OCI-LY1 (cell line): ENCODE measurements around the gene HPSE2.

Experiments used
- H2AFZ ChIP-seq: fragments of 200-600 bp; sonication (generic), shearing (Covaris generic); 2 replicates; pipeline ENCODE4 v1.6.0; 2014; ENCODE audit warnings: antibody characterized with exemption, mild to moderate bottlenecking, low read length
- H3F3A ChIP-seq: fragments of 200-600 bp; sonication (generic), shearing (Covaris generic); 2 replicates; pipeline ENCODE4 v1.6.0; 2014; ENCODE audit warnings: mild to moderate bottlenecking, antibody characterized with exemption, low read length, moderate library complexity; ENCODE audit not compliant: insufficient read depth
- H3K27ac ChIP-seq: fragments of 200-600 bp; sonication (generic); 2 replicates; pipeline ENCODE4 v1.5.1; 2014; ENCODE audit warnings: low read length, mixed run types, mild to moderate bottlenecking, low read depth; ENCODE audit not compliant: poor library complexity, severe bottlenecking
- H3K27me3 ChIP-seq: fragments of 200-600 bp; sonication (generic); 2 replicates; pipeline ENCODE4 v1.6.0; 2014; ENCODE audit warnings: antibody characterized with exemption, mild to moderate bottlenecking, low read length, moderate library complexity; ENCODE audit not compliant: insufficient read depth
- H3K36me3 ChIP-seq: fragments of 200-600 bp; sonication (generic); 2 replicates; pipeline ENCODE4 v1.6.1; 2014; ENCODE audit warnings: mild to moderate bottlenecking, antibody characterized with exemption, low read length, moderate library complexity, mixed read lengths; ENCODE audit not compliant: insufficient read depth
- H3K4me1 ChIP-seq: fragments of 200-600 bp; sonication (generic); 2 replicates; pipeline ENCODE4 v1.5.1; 2014; ENCODE audit warnings: mild to moderate bottlenecking, low read length, moderate library complexity; ENCODE audit not compliant: insufficient read depth, severe bottlenecking
- H3K4me2 ChIP-seq: fragments of 200-600 bp; sonication (generic), shearing (Covaris generic); 2 replicates; pipeline ENCODE4 v1.6.1; 2014; ENCODE audit warnings: low read length
- H3K4me3 ChIP-seq: fragments of 200-600 bp; sonication (generic); 2 replicates; pipeline ENCODE4 v1.5.1; 2014; ENCODE audit warnings: low read length, low read depth, mild to moderate bottlenecking, mixed read lengths; ENCODE audit not compliant: poor library complexity, severe bottlenecking
- H3K79me2 ChIP-seq: fragments of 200-600 bp; shearing (Covaris generic); 2 replicates; pipeline ENCODE4 v1.6.1; 2016; ENCODE audit warnings: mixed run types, low read length, mixed read lengths; ENCODE audit not compliant: insufficient read depth
- H3K9ac ChIP-seq: fragments of 200-600 bp; sonication (generic), shearing (Covaris generic); 2 replicates; pipeline ENCODE4 v1.6.1; 2014; ENCODE audit warnings: mild to moderate bottlenecking, low read length, mixed read lengths
- H3K9me2 ChIP-seq: fragments of 200-600 bp; sonication (generic), shearing (Covaris generic); 2 replicates; pipeline ENCODE4 v1.6.1; 2014; ENCODE audit warnings: low read depth, mild to moderate bottlenecking, low read length, mixed read lengths
- H3K9me3 ChIP-seq: fragments of 200-600 bp; shearing (Covaris generic); 2 replicates; pipeline ENCODE4 v1.6.1; 2014; ENCODE audit warnings: low read length, mixed read lengths
- H4K20me1 ChIP-seq: fragments of 200-600 bp; sonication (generic), shearing (Covaris generic); 2 replicates; pipeline ENCODE4 v1.6.0; 2016; ENCODE audit warnings: mild to moderate bottlenecking, low read length; ENCODE audit not compliant: insufficient read depth
- CTCF ChIP-seq: fragments of 200-600 bp; sonication (generic), shearing (Covaris generic); IDR thresholded peaks from 2 replicates; pipeline ENCODE4 v1.5.1; 2017; ENCODE audit warnings: mild to moderate bottlenecking, antibody characterized with exemption, low read length, moderate library complexity, mixed read lengths
- EZH2 ChIP-seq: fragments of 200-600 bp; sonication (generic), shearing (Covaris generic); IDR thresholded peaks from 2 replicates; pipeline ENCODE4 v1.8.0; 2017; ENCODE audit warnings: borderline replicate concordance, mixed run types, mild to moderate bottlenecking, antibody characterized with exemption, low read length, moderate library complexity, mixed read lengths

Gene HPSE2

GRCh38 chr10:98596404-98596803 lies 639.2 kb downstream of the HPSE2 start:
- TF ChIP-seq CTCF (no peak), EZH2 (no peak)
- H3K27ac ChIP-seq = no peak overlapping the region
- no peaks in the 10 kb centered on the region for H3K79me2 ChIP-seq
- H2AFZ ChIP-seq = no peak overlapping the region
- H3K9ac ChIP-seq = no peak overlapping the region
- no peaks in the 10 kb centered on the region for H3F3A ChIP-seq
- H3K9me3 ChIP-seq = no peaks in the 10 kb centered on the region
- H3K36me3 ChIP-seq = no peaks in the 10 kb centered on the region
- H3K4me3 ChIP-seq = no peak overlapping the region
- H3K27me3 ChIP-seq = no peaks in the 10 kb centered on the region
- no peaks in the 10 kb centered on the region for H4K20me1 ChIP-seq
- no peak overlapping the region for H3K4me2 ChIP-seq
- no peaks in the 10 kb centered on the region for H3K4me1 ChIP-seq
- no peaks in the 10 kb centered on the region for H3K9me2 ChIP-seq

DNA sequence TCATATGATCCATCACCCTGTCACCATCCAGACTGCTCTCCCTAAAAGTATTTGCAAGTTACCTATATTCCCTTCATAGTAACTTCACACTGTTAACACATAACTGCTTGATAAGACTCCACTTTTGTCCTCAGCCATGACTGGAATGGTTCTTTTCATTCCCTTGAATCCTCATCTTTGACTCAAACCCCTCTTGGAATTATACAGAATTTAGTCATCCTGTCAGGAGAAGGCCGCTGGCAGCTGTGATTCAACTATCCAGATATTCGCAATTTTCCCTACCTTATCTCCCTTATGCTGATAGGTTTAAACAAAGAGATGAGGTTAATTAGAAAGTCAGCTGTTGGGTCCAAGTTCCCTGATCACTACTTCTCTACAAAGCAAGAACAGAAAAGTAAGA lies 646.0 kb downstream of the HPSE2 start:
- no peaks in the 10 kb centered on the region for H3K36me3 ChIP-seq
- H3K9ac ChIP-seq = no peak overlapping the region
- H3K4me3 ChIP-seq = no peak overlapping the region
- no peaks in the 10 kb centered on the region for H3K4me1 ChIP-seq
- H2AFZ ChIP-seq = no peak overlapping the region
- no peaks in the 10 kb centered on the region for H3F3A ChIP-seq
- H3K9me3 ChIP-seq = no peaks in the 10 kb centered on the region
- no peak overlapping the region for H3K4me2 ChIP-seq
- H3K27ac ChIP-seq = no peak overlapping the region
- no peak for TF ChIP-seq CTCF
- TF ChIP-seq EZH2 = no peak
- H4K20me1 ChIP-seq = no peaks in the 10 kb centered on the region
- H3K27me3 ChIP-seq = no peaks in the 10 kb centered on the region
- H3K9me2 ChIP-seq = no peaks in the 10 kb centered on the region
- H3K79me2 ChIP-seq = no peaks in the 10 kb centered on the region

DNA sequence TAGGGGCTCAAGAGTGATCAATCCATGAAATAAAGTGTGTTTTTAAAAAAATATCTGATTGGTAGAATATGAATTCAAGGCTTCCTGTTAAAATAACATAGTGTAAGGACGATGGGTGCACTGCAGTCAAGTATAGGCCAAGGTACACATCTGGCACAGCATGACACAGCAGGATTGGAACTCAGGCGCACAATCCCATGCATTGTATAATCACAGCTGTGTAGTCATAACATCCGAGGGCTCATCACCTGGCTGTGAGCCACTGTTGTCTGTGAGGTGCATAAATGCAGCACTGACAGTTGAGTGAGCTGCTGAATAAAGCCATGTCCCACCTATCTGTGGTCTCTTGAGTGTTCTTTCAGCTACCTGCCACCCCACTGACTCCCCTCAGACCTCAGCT lies 646.6 kb downstream of the HPSE2 start:
- no peak for TF ChIP-seq EZH2
- no peak for TF ChIP-seq CTCF
- Histone ChIP-seq H3K4me2 (no peak overlapping the region), H3K27me3 (no peaks in the 10 kb centered on the region), H2AFZ (no peak overlapping the region), H3K9ac (no peak overlapping the region), H3K36me3 (no peaks in the 10 kb centered on the region), H3K79me2 (no peaks in the 10 kb centered on the region), H3K9me3 (no peaks in the 10 kb centered on the region), H4K20me1 (no peaks in the 10 kb centered on the region), H3F3A (no peaks in the 10 kb centered on the region), H3K27ac (no peak overlapping the region), H3K4me1 (no peaks in the 10 kb centered on the region), H3K4me3 (no peak overlapping the region), H3K9me2 (no peaks in the 10 kb centered on the region)
